Thymus (tissue), 11 donors: Measurements from ENCODE around the gene IPO4. TPM values are rescaled to one million over a fixed set of nuclear protein-coding genes. Genes with fewer than 3 reads are reported as not detected.
A peak's percentile ranks its signal among the peaks of the same experiment; 100 is the strongest.

Experiments
- DNase-seq, 9 donors: peaks; one replicate each; pipeline ENCODE4 v3.0.0-alpha.2; 2013; ENCODE audit warnings: low spot score in 9 of 9, low read depth in 6 of 9, missing footprints in 1 of 9
- H3K27ac ChIP-seq, 2 donors: one replicate each; pipeline ENCODE4 v1.5.1; 2013; ENCODE audit warnings: control low read depth in 1 of 2, low read depth in 1 of 2, low read length in 1 of 2, mild to moderate bottlenecking in 1 of 2, moderate library complexity in 1 of 2
- H3K27me3 ChIP-seq, 2 donors: one replicate each; pipeline ENCODE4 v1.5.1; 2013; ENCODE audit warnings: low read length in 1 of 2; ENCODE audit not compliant: control insufficient read depth in 2 of 2, insufficient read depth in 1 of 2
- H3K36me3 ChIP-seq, 2 donors: one replicate each; pipeline ENCODE4 v1.5.1; 2013; ENCODE audit warnings: low read length in 1 of 2, mild to moderate bottlenecking in 1 of 2, moderate library complexity in 1 of 2; ENCODE audit not compliant: control insufficient read depth in 2 of 2, insufficient read depth in 2 of 2
- H3K4me1 ChIP-seq, 2 donors: one replicate each; pipeline ENCODE4 v1.5.1; 2013; ENCODE audit warnings: low read length in 2 of 2; ENCODE audit not compliant: control insufficient read depth in 2 of 2, insufficient read depth in 2 of 2
- H3K4me3 ChIP-seq, 2 donors: one replicate each; pipeline ENCODE4 v1.5.1; 2013; ENCODE audit warnings: low read length in 2 of 2, control low read depth in 1 of 2, mild to moderate bottlenecking in 1 of 2
- H3K9me3 ChIP-seq, 2 donors: one replicate each; pipeline ENCODE4 v1.5.1; 2013; ENCODE audit warnings: low read length in 1 of 2, mild to moderate bottlenecking in 1 of 2; ENCODE audit not compliant: control insufficient read depth in 2 of 2, insufficient read depth in 1 of 2
- WGBS: extraction: QIAGEN DNeasy Blood & Tissue Kit; methylation state at CpG from one replicate; pipeline ENCODE4 v1.1.7; 2013; 5-methylcytosine and 5-hydroxymethylcytosine counted together
- polyA plus RNA-seq: library from polyadenylated mRNA; stranded (reverse); fragments of 200-250 nt; gene quantifications from one replicate; pipeline ENCODE4 v1.2.3, GENCODE V29; 2013
- total RNA-seq: library from RNA; stranded (reverse); fragments of 120-200 nt; gene quantifications from one replicate; pipeline ENCODE4 v1.2.4, GENCODE V29; 2013
- donor health status: healthy.

The IPO4 gene
- total and polyA plus RNA-seq, 2 donors = 12.1 to 19.3 TPM

DNA sequence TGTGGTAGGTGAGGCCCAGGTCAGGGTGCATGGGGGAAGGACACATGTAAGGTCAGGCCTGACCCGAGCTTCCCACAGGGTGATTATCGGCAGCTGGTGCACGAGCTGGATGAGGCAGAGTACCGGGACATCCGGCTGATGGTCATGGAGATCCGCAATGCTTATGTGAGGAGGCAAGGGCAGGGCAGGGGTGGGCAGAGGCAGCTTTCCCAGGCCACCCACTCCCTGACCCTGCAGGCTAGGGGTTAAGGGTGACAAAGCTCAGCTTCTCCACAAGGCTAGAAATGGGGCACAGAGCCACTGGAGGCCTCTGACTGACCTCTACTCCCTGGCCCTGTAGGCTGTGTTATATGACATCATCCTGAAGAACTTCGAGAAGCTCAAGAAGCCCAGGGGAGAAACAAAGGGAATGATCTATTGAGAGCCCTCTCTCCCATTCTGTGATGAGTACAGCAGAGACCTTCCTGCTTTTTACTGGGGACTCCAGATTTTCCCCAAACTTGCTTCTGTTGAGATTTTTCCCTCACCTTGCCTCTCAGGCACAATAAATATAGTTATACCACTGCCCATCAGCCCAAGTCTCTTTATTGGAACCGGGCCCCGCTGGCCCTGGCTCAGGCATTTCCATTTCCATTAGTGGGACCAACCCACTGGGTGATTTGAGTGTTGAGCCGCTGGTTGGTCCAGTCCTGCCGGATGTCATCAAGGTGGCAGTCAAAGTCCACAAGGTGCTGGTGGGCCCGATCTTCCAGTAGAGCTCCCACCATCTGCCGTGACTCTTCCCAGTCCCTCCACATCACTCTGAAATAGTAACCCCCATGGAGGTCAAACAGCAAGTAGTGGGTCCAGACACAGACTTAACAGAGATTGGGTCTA is 50.0 kb downstream of the IPO4 start:
- H3K27me3 ChIP-seq = no peaks in the 10 kb centered on the region
- peaks cover 24 to 39% of the 10 kb centered on the region in 2 donors for H3K36me3 ChIP-seq
- H3K4me1 ChIP-seq = peaks cover 26 to 48% of the 10 kb centered on the region in 2 donors
- H3K4me3 ChIP-seq = no peak overlapping the region
- H3K9me3 ChIP-seq = peaks cover 0 to 12% of the 10 kb centered on the region in 2 donors
- H3K27ac ChIP-seq = no peak overlapping the region
- no peak for DNase-seq
- 98% methylated on average over 13 of the region's 13 CpGs for WGBS

DNA sequence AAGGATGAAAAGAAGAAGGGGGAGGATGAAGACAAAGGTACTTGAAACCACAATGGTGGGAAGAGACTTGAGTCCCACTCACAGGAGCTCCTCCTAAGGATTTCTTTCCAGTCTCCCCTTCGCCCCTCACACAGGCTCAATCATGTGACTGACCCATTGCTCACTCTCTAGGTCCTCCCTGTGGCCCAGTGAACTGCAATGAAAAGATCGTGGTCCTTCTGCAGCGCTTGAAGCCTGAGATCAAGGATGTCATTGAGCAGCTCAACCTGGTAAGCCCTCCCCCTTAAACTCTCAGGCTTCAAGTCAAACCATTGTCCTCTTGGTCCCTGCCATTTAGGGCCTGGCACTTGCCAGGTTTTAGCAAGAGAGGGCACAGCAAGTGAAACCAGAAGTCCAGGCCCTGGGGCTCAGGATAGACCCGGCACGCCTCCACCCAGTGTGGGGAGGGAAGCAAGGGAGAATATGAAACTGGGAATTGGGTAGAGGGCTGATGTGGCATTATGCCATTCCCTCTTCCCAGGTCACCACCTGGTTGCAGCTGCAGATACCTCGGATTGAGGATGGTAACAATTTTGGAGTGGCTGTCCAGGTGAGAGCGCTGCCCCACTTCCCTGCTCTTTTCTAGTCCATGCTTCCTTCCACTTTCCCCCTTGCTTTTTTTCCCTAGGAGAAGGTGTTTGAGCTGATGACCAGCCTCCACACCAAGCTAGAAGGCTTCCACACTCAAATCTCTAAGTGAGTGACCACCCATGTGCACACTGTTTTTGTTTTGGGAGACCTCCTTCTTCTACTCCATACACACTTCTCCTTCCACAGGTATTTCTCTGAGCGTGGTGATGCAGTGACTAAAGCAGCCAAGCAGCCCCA is 50.9 kb downstream of the IPO4 start:
- Histone ChIP-seq H3K9me3 (peaks cover 0 to 12% of the 10 kb centered on the region in 2 donors), H3K4me1 (peaks cover 26 to 52% of the 10 kb centered on the region in 2 donors), H3K27me3 (no peaks in the 10 kb centered on the region), H3K36me3 (peaks cover 19 to 31% of the 10 kb centered on the region in 2 donors), H3K4me3 (no peak overlapping the region), H3K27ac (peak overlapping the region in 1 of 2 donors; percentile 50)
- DNase-seq = no peak
- WGBS = 99% methylated on average over 8 of the region's 8 CpGs

DNA sequence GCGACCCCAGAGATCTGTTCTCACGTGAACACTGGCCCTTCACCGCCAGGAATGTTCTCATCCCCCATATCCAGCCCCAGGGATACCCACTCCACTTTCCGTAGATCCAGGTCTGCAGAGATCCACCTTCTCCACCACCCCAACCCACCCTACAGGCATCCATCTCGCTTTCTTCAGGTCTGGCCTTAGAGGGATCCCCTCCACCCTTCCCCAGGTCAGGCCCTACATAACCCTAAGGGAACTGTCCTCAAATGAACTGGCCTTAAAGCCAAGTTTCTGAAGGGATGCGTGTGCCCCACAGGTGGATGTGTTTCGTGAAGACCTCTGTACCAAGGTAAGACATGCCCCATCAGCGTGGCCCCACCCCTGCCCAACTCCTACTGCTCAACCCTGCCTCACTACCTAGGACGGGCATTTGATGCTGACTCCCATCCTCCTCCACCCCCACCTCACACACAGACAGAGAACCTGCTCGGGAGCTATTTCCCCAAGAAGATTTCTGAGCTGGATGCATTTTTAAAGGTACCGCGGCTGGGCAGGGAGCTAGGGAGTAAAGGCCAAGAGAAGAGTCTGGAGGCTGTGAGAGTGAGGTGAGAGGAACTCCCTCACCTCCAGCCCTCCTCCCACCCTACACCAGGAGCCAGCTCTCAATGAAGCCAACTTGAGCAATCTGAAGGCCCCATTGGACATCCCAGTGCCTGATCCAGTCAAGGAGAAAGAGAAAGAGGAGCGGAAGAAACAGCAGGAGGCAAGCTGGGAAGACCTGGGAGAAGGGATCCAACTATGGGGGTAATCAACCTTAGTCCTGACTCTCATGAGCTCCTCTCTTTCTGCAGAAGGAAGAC is 51.7 kb downstream of the IPO4 start:
- Histone ChIP-seq H3K9me3 (peaks cover 0 to 12% of the 10 kb centered on the region in 2 donors), H3K4me3 (peak overlapping the region; percentile 78 to 79), H3K4me1 (peaks cover 30 to 56% of the 10 kb centered on the region in 2 donors), H3K36me3 (peaks cover 19 to 28% of the 10 kb centered on the region in 2 donors), H3K27ac (peak overlapping the region; percentile 50 to 89), H3K27me3 (no peaks in the 10 kb centered on the region)
- WGBS = 50% methylated on average over 13 of the region's 13 CpGs
- DNase-seq = no peak

DNA sequence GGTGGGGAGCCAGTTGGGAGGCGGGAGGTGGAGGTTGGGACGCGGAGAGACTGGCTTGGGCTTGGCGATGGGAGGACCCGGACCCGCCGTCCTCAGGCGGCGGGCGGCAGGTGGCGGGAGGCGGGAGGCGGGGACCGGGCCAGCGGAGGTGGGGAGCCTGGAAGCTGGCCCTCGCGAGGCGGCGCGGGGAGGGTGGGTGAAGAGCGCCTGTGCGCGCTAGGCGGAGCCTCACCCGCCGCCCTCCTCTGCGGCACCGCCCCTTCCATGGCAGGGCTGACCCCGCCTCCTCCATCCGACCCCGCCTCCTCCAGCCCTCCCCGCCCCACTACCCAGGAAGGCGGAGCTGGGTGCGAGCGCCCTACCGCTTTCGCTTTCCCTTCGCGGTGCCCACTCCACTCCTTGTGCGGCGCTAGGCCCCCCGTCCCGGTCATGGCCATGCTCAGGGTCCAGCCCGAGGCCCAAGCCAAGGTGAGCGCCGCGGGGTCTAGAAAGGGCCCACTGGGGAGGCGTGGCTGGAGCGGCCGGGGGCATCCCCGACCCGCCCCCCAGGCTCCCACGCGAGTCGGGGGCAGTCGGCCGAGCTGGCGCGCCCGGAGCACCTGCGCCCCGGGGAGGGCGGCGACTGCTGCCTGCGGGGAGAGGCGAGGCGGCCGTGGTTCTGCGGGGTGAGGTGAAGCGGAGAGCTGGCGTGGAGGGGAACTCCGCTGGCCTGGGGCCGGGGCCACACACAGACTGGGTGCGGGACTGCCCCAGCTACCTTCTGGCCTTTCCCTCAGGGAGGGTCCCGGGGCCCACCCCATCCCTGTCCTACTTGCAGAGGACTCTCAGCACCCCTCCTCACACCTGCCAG is 52.6 kb downstream of the IPO4 start, which contains the start of gene PSME1:
PSME1 (plus strand) TSS at position 361 of the 850 bp plus-strand sequence; CDS start at position 430, 69 bp downstream.
- peaks cover 19 to 28% of the 10 kb centered on the region in 2 donors for H3K36me3 ChIP-seq
- peak within 1 kb of the TSS; percentile 78 to 79 for H3K4me3 ChIP-seq
- H3K9me3 ChIP-seq = peaks cover 0 to 4% of the 10 kb centered on the region in 2 donors
- under 1% methylated on average over 75 of the region's 75 CpGs for WGBS
- H3K4me1 ChIP-seq = peaks cover 32 to 60% of the 10 kb centered on the region in 2 donors
- H3K27ac ChIP-seq = peak within 1 kb of the TSS; percentile 77 to 89
- H3K27me3 ChIP-seq = no peaks in the 10 kb centered on the region
- peak in 8 of 9 donors; percentile 85 to 95 (median 89) for DNase-seq

DNA sequence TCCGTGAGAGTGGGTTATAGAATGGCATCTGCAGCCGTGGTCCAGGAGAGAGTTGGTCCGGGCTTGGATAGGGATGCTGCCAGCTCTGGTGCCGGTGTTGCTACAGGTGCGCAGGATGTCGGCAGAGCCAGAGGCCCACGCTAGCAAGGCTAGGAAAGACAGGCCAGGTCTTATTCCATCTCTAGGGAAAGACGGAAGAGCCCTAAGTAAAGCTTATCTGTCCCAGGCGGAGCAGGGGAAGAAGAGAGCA is 53.1 kb downstream of the IPO4 start:
- no peaks in the 10 kb centered on the region for H3K9me3 ChIP-seq
- peaks cover 35 to 62% of the 10 kb centered on the region in 2 donors for H3K4me1 ChIP-seq
- WGBS = 27% methylated on average over 9 of the region's 9 CpGs
- H3K36me3 ChIP-seq = peaks cover 19 to 28% of the 10 kb centered on the region in 2 donors
- DNase-seq = no peak
- H3K4me3 ChIP-seq = peak overlapping the region; percentile 39 to 78
- peak overlapping the region; percentile 12 to 88 for H3K27ac ChIP-seq
- H3K27me3 ChIP-seq = no peaks in the 10 kb centered on the region

DNA sequence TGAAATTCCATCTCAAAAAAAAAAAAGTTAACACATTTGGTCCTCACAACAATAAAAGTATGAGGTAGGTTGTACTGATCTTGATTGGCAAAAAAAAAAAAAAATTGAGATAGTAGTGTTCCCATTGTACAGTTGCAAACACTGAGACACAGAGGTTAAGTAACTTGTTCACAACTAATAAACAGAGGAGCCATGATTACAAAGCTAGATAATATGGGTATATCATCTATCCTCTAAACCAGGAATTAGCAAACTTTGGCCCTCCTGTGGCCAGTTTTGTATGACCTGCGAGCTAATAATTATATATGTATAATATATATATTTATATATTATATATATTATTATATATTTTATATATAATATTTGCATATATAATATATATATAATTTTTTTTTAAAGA is 54.9 kb downstream of the IPO4 start:
- Histone ChIP-seq H3K27me3 (no peaks in the 10 kb centered on the region), H3K36me3 (peaks cover 12 to 18% of the 10 kb centered on the region in 2 donors), H3K4me1 (peaks cover 28 to 51% of the 10 kb centered on the region in 2 donors), H3K9me3 (no peaks in the 10 kb centered on the region), H3K27ac (no peak overlapping the region), H3K4me3 (no peak overlapping the region)
- DNase-seq = no peak
- 99% methylated on average over 1 of the region's 1 CpG for WGBS

DNA sequence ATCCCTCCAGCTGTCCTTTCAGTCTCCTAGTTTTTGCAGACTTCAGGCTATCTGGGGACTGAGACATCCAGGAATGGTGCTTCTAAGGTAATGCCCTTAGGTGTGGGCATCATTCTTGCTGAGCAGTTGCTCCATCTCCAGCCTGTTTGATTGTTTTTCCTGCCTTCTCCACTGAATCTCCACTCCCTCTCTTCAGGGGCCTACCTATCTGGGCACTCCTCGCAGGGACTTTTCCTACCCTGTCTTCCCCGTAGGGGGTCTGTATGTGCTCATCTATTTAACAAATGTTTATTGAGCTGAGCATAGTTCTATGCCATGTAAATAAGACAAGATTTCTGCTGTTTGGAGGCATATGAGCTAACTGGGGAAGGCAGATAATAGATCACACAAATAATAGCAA is 55.6 kb downstream of the IPO4 start:
- Histone ChIP-seq H3K27ac (peak overlapping the region; percentile 68 to 72), H3K4me3 (no peak overlapping the region), H3K4me1 (peaks cover 28 to 49% of the 10 kb centered on the region in 2 donors), H3K36me3 (peaks cover 5 to 10% of the 10 kb centered on the region in 2 donors), H3K27me3 (no peaks in the 10 kb centered on the region), H3K9me3 (no peaks in the 10 kb centered on the region)
- no peak for DNase-seq
- 96% methylated on average over 2 of the region's 2 CpGs for whole genome bisulfite sequencing
